ENCODE data around the gene SLC30A9. TPM values are rescaled to one million over a fixed set of nuclear protein-coding genes. Genes with fewer than 3 reads are reported as not detected.

SLC30A9 gene
- total RNA-seq, 1 donor from 2014 or later = 113 TPM

- no peak for TF ChIP-seq EZH2phosphoT487 (IDR thresholded peaks at IDR 0.05)
- TF ChIP-seq EZH2 (IDR thresholded peaks at IDR 0.05) = no peak
- no peak for TF ChIP-seq CTCF (IDR thresholded peaks at IDR 0.05)
- Histone ChIP-seq H3K27me3 (no peaks in the 10 kb centered on the region), H3K4me2 (no peak overlapping the region), H3K9ac (no peak overlapping the region), H3K27ac (no peak overlapping the region), H4K20me1 (ENCODE audit: low read depth) (no peaks in the 10 kb centered on the region), H2AFZ (replicated peaks) (no peak overlapping the region), H3F3A (ENCODE audit: low read depth) (no peaks in the 10 kb centered on the region), H3K4me1 (no peaks in the 10 kb centered on the region), H3K79me2 (ENCODE audit: low read depth) (no peaks in the 10 kb centered on the region), H3K9me3 (ENCODE audit: low read depth) (no peaks in the 10 kb centered on the region), H3K4me3 (no peak overlapping the region), H3K36me3 (no peaks in the 10 kb centered on the region)
- DNase-seq (ENCODE audit: low spot score) = no peak
- Mint-ChIP-seq H3K4me3 (no peak overlapping the region), H3K9me3 (peaks cover 5% of the 10 kb centered on the region), H3K27me3 (ENCODE audit: insufficient read depth, low read depth) (no peaks in the 10 kb centered on the region), H3K27ac (no peak overlapping the region), H3K4me1 (no peaks in the 10 kb centered on the region), H3K36me3 (peaks cover 3% of the 10 kb centered on the region)
Measured at GRCh38 chr4:41969671-41970070, 20.7 kb upstream of the SLC30A9 start.

GRCh38 chr4:41975341-41975740 lies 15.0 kb upstream of the SLC30A9 start:
- H3K4me2 ChIP-seq = no peak overlapping the region
- H3K36me3 ChIP-seq = no peaks in the 10 kb centered on the region
- no peaks in the 10 kb centered on the region for H3K79me2 ChIP-seq (ENCODE audit: low read depth)
- no peak overlapping the region for H2AFZ ChIP-seq (replicated peaks)
- Mint-ChIP-seq H3K4me1 (no peaks in the 10 kb centered on the region), H3K9me3 (no peaks in the 10 kb centered on the region), H3K4me3 (no peak overlapping the region), H3K27ac (no peak overlapping the region), H3K36me3 (no peaks in the 10 kb centered on the region), H3K27me3 (ENCODE audit: insufficient read depth, low read depth) (no peaks in the 10 kb centered on the region)
- TF ChIP-seq CTCF (IDR thresholded peaks at IDR 0.05) (no peak), EZH2phosphoT487 (IDR thresholded peaks at IDR 0.05) (no peak), EZH2 (IDR thresholded peaks at IDR 0.05) (no peak)
- no peak overlapping the region for H3K27ac ChIP-seq
- H4K20me1 ChIP-seq (ENCODE audit: low read depth) = no peaks in the 10 kb centered on the region
- H3F3A ChIP-seq (ENCODE audit: low read depth) = no peaks in the 10 kb centered on the region
- H3K4me3 ChIP-seq = no peak overlapping the region
- H3K9ac ChIP-seq = no peak overlapping the region
- DNase-seq (ENCODE audit: low spot score) = no peak
- no peaks in the 10 kb centered on the region for H3K9me3 ChIP-seq (ENCODE audit: low read depth)
- no peaks in the 10 kb centered on the region for H3K27me3 ChIP-seq
- H3K4me1 ChIP-seq = no peaks in the 10 kb centered on the region

- H3K27ac ChIP-seq = no peak overlapping the region
- no peaks in the 10 kb centered on the region for H3K9me3 Mint-ChIP-seq
- no peaks in the 10 kb centered on the region for H3F3A ChIP-seq (ENCODE audit: low read depth)
- H3K4me2 ChIP-seq = no peak overlapping the region
- no peaks in the 10 kb centered on the region for H3K27me3 Mint-ChIP-seq (ENCODE audit: insufficient read depth, low read depth)
- no peak overlapping the region for H3K4me3 ChIP-seq
- H2AFZ ChIP-seq (replicated peaks) = no peak overlapping the region
- no peaks in the 10 kb centered on the region for H3K27me3 ChIP-seq
- no peak overlapping the region for H3K9ac ChIP-seq
- H3K4me1 ChIP-seq = no peaks in the 10 kb centered on the region
- no peaks in the 10 kb centered on the region for H3K36me3 Mint-ChIP-seq
- no peaks in the 10 kb centered on the region for H3K9me3 ChIP-seq (ENCODE audit: low read depth)
- TF ChIP-seq EZH2phosphoT487 (IDR thresholded peaks at IDR 0.05) = no peak
- no peak overlapping the region for H3K27ac Mint-ChIP-seq
- no peak for DNase-seq (ENCODE audit: low spot score)
- no peaks in the 10 kb centered on the region for H4K20me1 ChIP-seq (ENCODE audit: low read depth)
- no peaks in the 10 kb centered on the region for H3K79me2 ChIP-seq (ENCODE audit: low read depth)
- no peaks in the 10 kb centered on the region for H3K4me1 Mint-ChIP-seq
- H3K36me3 ChIP-seq = no peaks in the 10 kb centered on the region
- no peak overlapping the region for H3K4me3 Mint-ChIP-seq
Measured at GRCh38 chr4:41976775-41977516, 13.4 kb upstream of the SLC30A9 start.

GRCh38 chr4:41977709-41978108 lies 12.6 kb upstream of the SLC30A9 start:
- Mint-ChIP-seq H3K9me3 (no peaks in the 10 kb centered on the region), H3K27ac (no peak overlapping the region), H3K27me3 (ENCODE audit: insufficient read depth, low read depth) (no peaks in the 10 kb centered on the region), H3K36me3 (no peaks in the 10 kb centered on the region), H3K4me3 (no peak overlapping the region), H3K4me1 (no peaks in the 10 kb centered on the region)
- DNase-seq (ENCODE audit: low spot score) = no peak
- Histone ChIP-seq H3K27ac (no peak overlapping the region), H3K4me1 (no peaks in the 10 kb centered on the region), H3K79me2 (ENCODE audit: low read depth) (no peaks in the 10 kb centered on the region), H4K20me1 (ENCODE audit: low read depth) (no peaks in the 10 kb centered on the region), H3K9me3 (ENCODE audit: low read depth) (no peaks in the 10 kb centered on the region), H3K27me3 (no peaks in the 10 kb centered on the region), H3F3A (ENCODE audit: low read depth) (no peaks in the 10 kb centered on the region), H3K9ac (no peak overlapping the region), H3K4me3 (no peak overlapping the region), H3K4me2 (no peak overlapping the region), H3K36me3 (no peaks in the 10 kb centered on the region), H2AFZ (replicated peaks) (no peak overlapping the region)
- no peak for TF ChIP-seq EZH2 (IDR thresholded peaks at IDR 0.05)
- TF ChIP-seq EZH2phosphoT487 (IDR thresholded peaks at IDR 0.05) = no peak
- no peak for TF ChIP-seq CTCF (IDR thresholded peaks at IDR 0.05)

All from neural progenitor cell (in vitro differentiated cells).